KBM-7 (cell line): ENCODE measurements around the gene NANOS2.
"Not testable (repeated sequence)": the region's sequence is repeated elsewhere in the genome, so short reads cannot be mapped to it uniquely, and the experiment has no call there.

Experiments used
- DNase-seq: peaks from one replicate; pipeline ENCODE4 v3.0.0-alpha.2; 2015
- in situ Hi-C: fragments of 300-500 bp; cut with MboI; formaldehyde crosslinking; loops from 2 replicates; pipeline ENCODE4 v1.14.3; 2020; ENCODE audit warnings: low sequenced_read_pairs, low pct_unique_long_range_greater_than_20kb, mixed read lengths

Gene NANOS2

GRCh38 chr19:45899919-45900589 lies 14.5 kb downstream of the NANOS2 start:
- DNase-seq, result no peak
- in situ Hi-C loops, result no loop called here

GRCh38 chr19:45899253-45899652 lies 15.3 kb downstream of the NANOS2 start:
- no peak for DNase-seq
- in situ Hi-C loops, result no loop called here

- in situ Hi-C loops, result no loop called here
- no peak for DNase-seq
Measured at GRCh38 chr19:45897261-45897812, 17.2 kb downstream of the NANOS2 start.

GRCh38 chr19:45895983-45896599 lies 18.5 kb downstream of the NANOS2 start:
- DNase-seq, in situ Hi-C loops: not testable (repeated sequence)

- in situ Hi-C loops, result no loop called here
- DNase-seq, result no peak
Measured at GRCh38 chr19:45895519-45895972, 19.0 kb downstream of the NANOS2 start.

- in situ Hi-C loops, result no loop called here
- no peak for DNase-seq
Measured at GRCh38 chr19:45890877-45891276, 23.7 kb downstream of the NANOS2 start.

GRCh38 chr19:45889210-45889885 lies 25.2 kb downstream of the NANOS2 start:
- DNase-seq, result no peak
- in situ Hi-C loops, result no loop called here

GRCh38 chr19:45887200-45887710 lies 27.3 kb downstream of the NANOS2 start:
- DNase-seq, result no peak
- in situ Hi-C loops, result no loop called here

- in situ Hi-C loops, result no loop called here
- peak; percentile 93 for DNase-seq
Measured at GRCh38 chr19:45886427-45887199, 28.0 kb downstream of the NANOS2 start.

- DNase-seq, result peak; percentile 90
- in situ Hi-C loops, result no loop called here
Measured at GRCh38 chr19:45885556-45886426, 28.8 kb downstream of the NANOS2 start, which contains the start of gene IRF2BP1. IRF2BP1 (minus strand) TSS chr19:45886141; CDS start chr19:45885774, 367 bp downstream.

GRCh38 chr19:45884682-45885555 lies 29.7 kb downstream of the NANOS2 start:
- DNase-seq, result no peak

GRCh38 chr19:45883881-45884681 lies 30.5 kb downstream of the NANOS2 start:
- in situ Hi-C loops, result no loop called here
- DNase-seq, result no peak

More at GRCh38 chr19:45884682-45885555, 29.7 kb downstream of the NANOS2 start:
- in situ Hi-C loops, result no loop called here

GRCh38 chr19:45883586-45883880 lies 31.0 kb downstream of the NANOS2 start:
- no peak for DNase-seq
- in situ Hi-C loops, result no loop called here

GRCh38 chr19:45882652-45883585 lies 31.7 kb downstream of the NANOS2 start:
- DNase-seq, result peak; percentile 98
- in situ Hi-C loops, result no loop called here

GRCh38 chr19:45881909-45882528 lies 32.6 kb downstream of the NANOS2 start:
- in situ Hi-C loops, result no loop called here
- DNase-seq, result no peak
